GM20000 (cell line): Measurements from ENCODE around the gene VSIG8.

ENCODE experiments used
- DNase-seq: peaks from one replicate; pipeline ENCODE4 v3.0.0; 2012; ENCODE audit warnings: low spot score
- CTCF ChIP-seq: IDR thresholded peaks from 2 replicates; pipeline ENCODE4 v1.5.1; 2012; ENCODE audit warnings: mild to moderate bottlenecking, control low read depth; ENCODE audit errors: extremely low read depth, missing control alignments

VSIG8 gene

GRCh38 chr1:159866066-159866465 is 3.6 kb upstream of the VSIG8 start:
- no peak for DNase-seq
- TF ChIP-seq CTCF: no peak

- no peak for DNase-seq
- no peak for TF ChIP-seq CTCF
Observed at GRCh38 chr1:159864262-159864661, 1.8 kb upstream of the VSIG8 start.

GRCh38 chr1:159862031-159862430 is 426 bp downstream of the VSIG8 start:
- no peak for TF ChIP-seq CTCF
- no peak for DNase-seq

- DNase-seq: no peak
- TF ChIP-seq CTCF: no peak
Observed at GRCh38 chr1:159861218-159861617, 1.2 kb downstream of the VSIG8 start.

- DNase-seq: no peak
- no peak for TF ChIP-seq CTCF
Observed at GRCh38 chr1:159860456-159860855, 2.0 kb downstream of the VSIG8 start.

- TF ChIP-seq CTCF: no peak
- no peak for DNase-seq
Observed at GRCh38 chr1:159859767-159860322, 2.6 kb downstream of the VSIG8 start.

GRCh38 chr1:159857889-159858288 is 4.6 kb downstream of the VSIG8 start:
- no peak for TF ChIP-seq CTCF

More at GRCh38 chr1:159857889-159858288, 4.6 kb downstream of the VSIG8 start:
- no peak for DNase-seq
